NCI-H460 (cell line): ENCODE measurements around the gene PCTP. TPM values are rescaled to one million over a fixed set of nuclear protein-coding genes. Genes with fewer than 3 reads are reported as not detected.

Experiments used
- DNase-seq: peaks from one replicate; pipeline ENCODE4 v3.0.0-alpha.2; 2016; ENCODE audit warnings: low read depth; ENCODE audit errors: extremely low read depth
- total RNA-seq: library from RNA; depleted of rRNA; stranded (reverse); fragments of >200 nt; shearing (Covaris generic); gene quantifications from 2 replicates; pipeline ENCODE4 v1.2.3, GENCODE V29; 2014

PCTP gene
- total RNA-seq, 1 experiment from 2014 or later = 19.8 TPM

DNA sequence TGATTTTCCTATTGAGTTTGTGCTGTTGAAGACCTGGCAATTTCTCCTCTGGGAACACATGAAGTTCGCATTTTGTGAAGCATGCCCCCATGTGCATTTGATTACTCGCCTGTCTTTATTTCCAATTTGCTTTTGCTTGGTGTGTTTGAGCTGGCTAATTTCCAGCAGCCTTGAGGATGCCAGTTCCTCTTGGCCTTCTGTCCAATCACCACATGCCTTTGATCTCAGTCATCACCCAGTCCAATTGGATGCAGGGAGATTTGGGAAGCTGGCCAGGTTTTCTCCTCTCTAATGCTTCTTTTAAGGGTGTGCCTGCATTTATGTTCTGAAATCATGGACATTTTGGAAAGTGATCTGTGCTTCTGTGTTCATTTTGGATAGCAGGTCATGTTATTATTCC lies 24.4 kb upstream of the PCTP start:
- peak; percentile 82 for DNase-seq

DNA sequence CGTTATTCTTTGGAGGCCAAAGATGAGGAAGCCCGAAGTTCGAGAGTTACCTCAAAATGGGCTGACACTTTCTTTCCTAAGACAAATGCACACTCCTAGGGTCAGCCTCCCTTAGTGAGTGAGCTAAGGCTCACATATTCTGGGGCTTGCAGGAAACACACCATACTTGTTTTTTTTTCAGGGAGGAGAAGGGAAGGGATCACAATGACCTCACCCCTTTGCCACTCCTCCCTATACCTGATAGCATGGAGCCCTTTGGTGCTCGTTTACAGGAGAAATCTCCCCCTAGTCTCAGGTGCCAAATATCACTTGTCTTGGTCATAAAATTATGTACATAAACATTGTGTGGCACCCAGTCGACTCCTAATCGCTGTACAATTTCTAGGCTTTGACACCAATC lies 23.6 kb upstream of the PCTP start:
- no peak for DNase-seq

DNA sequence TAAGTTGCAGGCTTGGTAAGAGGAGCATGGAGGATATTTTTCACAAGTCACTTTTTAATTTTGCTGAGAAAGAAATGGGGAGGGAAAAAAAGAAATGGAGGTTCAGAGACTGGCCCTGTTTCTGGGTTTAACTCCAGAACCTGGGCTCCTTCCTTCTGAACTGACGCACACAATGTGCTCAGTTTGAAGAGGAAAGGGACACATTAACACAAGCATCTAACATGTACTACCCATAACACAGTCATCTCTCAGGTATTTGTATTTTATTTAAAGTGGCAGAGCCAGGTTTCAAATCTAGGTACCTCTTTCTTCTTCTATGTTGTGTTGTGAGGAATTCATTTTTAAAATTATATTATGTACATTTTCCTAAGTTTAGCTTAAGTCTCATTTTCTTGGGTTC lies 22.9 kb upstream of the PCTP start:
- no peak for DNase-seq

DNA sequence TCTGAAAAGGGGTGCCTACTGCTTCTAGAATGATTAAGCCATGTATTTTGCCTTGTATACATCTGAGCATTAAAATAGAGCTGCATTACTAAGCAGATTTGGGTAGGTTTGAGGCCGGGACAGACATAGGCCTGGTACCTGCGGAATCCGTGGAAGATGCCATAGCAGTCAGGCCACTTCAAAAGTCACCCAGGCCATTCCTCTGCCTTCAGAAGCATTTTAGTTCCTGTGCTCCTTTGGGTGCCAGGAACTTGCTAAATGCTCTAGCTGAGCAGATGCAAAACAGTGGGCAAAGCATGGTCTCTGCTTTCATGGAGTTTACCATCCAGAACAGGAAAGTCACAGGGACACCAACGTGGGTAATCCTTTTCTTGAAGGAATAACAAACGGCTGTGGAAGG lies 22.5 kb upstream of the PCTP start:
- no peak for DNase-seq

DNA sequence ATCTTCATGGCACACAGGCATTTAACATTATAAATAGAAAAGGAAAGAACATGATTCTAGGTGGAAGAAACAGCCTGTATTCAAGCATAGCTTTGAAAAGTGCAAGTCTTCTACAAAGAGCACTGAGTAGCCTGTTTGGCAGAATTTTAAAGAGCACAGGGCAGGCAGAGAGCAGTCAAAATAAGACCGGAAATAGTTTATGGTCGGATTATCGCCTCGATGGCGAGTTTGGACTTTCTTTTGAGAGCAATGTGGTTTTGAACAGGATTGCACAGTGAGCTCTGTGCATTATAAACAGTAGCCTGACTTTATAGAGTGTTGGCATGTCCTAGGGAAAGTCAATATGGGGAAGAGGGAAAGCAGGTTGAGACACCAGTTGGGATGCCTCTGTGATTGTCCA lies 22.0 kb upstream of the PCTP start:
- DNase-seq = no peak

DNA sequence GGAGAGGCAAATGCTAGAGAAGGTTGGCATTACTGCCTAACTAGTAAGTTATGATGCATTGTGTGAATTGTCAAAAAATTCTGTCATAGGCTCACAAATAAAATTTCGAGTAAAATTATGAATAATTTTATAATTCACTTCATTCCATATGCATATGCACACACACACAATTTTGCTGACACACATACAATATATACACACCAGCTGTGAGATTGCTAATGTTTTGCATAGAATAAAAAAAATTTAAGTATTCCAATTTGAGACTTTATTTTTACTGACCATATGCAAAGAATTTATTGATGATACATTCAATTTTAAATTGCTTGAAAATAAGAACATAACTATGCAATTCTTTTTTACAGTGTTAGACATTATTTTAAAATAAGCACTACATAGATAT lies 21.4 kb upstream of the PCTP start:
- DNase-seq = no peak

DNA sequence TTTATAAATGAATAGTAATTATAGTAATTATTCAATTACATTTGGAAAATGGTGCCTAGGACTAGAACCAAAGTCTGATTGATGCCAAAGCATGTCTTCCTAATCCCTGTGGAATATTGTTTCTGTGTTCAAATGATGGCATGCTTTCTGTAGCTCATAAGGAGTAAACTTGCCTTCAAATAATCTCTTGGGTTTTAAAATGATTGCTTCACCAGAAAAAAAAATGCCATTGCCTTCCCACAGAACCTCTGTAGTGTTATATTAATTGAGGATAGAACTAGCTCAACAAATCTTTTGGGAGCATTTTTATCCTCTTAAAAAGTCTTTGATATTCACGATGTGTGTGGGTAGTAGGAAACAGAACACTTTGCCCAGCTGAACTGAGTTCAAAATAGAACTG lies 20.5 kb upstream of the PCTP start:
- DNase-seq = no peak

DNA sequence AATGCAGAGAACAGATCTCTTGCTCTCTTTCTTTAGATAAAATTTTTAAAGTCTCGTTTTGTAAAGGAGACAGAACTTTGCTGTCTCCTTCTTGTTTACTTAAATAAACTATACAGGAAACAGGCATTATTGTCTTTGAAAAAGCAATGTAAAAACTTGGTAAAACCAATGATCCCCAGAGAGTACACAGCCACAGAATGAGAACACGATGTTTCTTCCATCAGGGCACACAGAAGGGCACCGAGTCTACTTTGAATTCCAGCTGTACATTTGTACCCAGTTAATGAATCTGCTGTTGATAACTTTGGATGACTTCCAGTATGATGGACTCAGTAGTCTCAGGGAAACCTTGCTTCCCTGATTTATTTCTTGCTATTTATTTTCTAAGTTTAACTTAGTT lies 20.0 kb upstream of the PCTP start:
- no peak for DNase-seq

DNA sequence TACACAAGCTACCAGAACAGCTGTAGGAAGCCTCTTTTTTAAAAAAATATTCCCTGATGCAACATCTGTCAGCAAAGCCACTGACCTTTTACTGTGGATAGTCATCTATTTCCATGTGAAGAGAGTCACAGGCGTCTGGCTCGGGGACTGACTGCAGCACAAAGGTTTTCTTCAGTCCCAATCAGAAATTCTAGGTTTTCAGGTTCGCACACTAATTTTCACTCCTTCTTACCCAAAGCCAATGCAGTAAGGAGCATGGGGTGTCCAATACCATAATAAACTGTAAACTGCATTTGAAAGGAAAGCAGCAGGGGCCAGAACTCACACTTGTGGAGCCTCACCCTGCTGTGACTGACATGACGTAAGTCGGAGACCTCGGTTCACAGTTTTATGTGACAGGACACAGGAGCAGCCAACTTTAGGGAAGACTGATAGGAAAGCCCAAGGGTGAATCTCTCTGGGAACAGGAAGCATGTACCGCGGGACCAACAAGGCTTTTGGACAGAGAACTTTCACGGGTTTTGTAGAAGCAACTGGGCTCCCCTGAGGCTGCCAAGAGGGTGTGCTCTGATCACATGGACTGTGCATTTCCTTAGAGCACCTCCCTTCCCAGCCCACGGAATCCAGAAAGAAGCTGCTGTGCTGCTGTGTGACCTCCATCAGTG lies 19.1 kb upstream of the PCTP start:
- peak; percentile 97 for DNase-seq

DNA sequence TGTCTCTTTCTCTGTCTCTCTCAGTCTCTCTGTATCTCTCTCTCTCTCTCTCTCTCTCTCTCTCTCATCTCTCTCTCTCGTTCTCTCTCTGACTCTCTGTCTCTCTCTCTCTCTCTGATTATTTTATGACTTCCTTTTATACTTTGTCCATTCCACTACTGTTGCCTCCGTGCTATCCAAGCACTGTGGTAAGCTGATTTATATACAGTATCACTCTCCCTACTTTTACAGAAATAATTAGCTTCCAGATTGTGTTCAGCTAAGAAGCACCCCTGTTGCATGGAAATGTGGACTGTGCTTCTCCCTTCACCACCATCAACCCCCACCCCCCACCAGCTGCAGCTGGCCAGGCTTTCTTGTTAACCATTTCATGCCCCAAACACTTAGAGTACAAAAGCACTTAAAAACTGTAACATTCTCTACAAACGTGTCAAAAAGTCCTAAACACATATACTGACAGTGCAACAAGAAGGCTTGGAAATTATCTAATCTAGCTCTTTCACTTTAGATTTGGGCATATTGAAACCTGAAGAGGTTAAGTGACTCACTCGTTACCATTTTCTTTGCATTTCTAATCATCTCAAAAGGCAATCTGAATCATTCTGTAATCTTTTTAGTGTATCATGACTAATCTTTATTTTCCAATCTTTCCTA lies 16.6 kb upstream of the PCTP start:
- DNase-seq = no peak

DNA sequence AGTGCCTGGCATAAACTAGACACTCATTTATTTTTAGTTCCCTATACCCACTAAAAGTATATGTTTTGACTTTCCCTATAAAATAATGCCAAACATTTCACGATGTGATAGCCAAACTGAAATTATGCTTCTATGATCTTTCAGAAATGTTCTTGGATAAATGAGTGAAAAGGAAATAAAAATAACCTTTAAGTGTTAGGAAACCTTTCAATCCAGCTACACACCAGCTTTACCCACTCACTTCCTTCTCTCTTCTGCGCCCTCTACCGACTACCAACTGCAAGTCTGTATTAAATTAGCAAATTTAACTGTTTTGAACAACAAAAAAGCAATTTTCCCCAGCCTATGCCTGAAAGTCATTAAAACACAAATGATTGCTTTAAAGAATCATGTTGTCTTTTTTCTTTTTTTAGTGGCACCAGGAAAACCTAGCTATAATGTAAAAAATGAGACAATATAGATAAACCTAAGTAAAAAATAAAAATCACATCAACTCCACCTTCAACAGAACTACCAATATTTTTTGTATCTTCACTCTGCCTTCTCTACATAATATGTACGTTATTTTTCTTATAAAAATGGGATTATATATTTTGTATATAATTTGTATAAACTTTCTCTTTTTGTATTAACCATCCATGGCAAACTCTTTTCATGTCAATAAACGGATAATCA lies 15.0 kb upstream of the PCTP start:
- DNase-seq = peak; percentile 73

DNA sequence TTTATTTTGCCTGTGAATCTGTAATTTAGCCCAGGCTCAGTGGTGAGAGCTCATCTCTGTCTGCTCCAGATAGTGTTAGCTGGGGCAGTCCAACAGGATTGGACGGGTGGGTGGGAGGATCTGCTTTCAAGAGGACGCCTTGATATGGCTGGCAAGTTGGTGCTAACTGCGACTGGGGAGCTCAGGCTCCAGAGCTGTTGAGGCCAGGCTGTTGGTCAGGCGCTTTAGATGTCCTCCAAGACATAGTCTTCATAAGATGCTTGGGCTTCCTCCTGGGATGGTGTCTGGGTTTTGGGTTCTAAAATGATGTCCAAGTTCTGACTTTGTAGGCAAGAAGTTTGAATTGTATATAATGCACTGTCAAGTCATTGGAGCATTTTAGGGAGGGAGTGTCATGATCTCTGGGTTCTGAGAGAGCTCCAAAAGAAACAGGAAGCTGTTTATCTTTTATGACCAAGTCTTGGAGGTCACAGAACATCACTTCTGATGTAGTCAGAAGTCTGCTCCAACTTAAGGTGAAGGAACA lies 12.8 kb upstream of the PCTP start:
- no peak for DNase-seq

DNA sequence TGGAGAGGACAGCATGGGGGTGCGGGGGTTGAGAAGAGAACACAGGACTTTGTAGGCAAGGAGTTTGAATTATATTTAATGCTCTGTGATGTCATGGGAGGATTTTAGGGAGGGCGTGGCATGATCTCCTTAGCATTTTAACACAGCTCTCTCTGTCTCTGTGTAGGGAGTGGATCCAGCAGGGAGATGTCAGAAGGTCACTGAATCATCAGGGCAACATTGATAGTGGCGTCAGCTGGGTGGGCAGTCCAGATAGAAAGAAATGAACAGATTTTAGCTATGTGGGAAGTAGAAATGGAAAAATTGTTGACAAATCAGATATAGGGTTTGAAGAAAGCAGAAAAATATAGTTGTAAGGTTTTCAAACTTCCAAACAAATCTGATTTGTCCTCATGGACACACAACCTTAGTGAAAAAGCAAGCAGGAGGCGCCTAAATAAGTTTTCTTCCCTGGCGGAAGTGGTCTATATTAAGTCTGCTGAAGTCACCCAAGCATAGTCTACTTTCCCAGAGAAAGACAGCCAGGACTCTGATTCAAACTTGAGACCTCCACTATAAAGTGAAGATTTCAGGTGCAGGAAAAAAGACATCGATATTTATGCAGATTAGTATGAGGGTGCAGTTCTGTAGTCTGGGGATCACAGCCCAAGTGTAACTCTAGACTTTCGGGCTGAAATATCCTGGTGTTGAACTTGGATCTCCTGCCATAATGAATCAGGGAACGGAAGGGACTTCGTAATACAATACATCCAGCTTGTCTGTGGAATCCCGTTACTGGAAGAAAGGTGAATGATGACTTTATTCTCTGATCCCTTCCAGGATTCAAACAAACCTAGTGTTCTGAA lies 10.1 kb upstream of the PCTP start:
- DNase-seq = no peak

DNA sequence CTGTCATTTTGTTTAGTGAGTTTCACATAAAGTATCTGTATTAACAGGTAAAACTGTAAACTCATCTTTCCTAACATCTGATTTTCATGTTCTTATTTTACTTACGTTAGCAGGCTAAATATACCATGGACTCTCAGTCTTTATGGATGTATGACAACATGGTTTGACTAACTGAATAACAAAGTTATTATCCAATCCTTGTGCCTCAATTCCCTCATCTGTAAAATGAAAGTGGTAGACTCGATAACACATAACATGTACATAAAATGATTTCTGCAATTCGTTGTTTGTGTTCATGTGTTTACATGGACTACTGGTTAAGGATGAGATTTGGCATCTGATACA lies 9.5 kb upstream of the PCTP start:
- no peak for DNase-seq

DNA sequence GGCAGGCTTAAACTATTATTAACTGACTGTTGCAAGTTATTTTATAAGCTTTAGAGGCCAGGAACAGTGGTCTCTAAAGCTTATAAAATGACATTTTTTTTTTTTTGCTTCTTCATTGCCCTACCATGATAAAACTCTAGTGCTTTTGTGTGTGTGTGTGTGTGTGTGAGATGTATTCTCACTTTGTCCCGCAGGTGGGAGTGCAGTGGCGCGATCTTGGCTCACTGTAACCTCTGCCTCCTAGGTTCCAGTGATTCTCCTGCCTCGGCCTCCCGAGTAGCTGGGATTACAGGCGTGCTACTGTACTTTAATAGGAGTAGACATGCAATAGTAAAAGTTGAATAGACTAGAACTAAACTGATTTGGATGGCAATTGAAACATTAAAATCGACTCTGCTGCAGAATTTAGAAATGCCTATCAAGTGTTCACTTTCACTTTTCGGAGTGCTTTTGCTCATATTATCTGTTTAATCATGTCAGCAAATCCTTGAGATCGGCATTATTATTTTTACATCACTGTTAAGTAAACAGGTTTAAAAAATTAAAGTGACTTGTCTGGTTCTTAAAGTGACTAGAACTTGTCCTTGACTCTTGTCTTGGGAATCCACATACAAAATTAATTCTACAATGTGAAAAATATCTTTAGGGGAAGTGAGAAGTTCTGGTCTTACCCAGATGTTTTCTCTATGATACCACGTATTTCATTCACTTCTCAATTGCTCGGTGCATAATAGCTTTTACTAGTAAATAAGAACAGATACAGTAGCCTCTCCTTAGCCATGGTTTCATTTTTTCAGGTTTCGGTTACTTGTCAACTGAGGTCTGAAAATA lies 8.4 kb upstream of the PCTP start:
- DNase-seq = no peak

DNA sequence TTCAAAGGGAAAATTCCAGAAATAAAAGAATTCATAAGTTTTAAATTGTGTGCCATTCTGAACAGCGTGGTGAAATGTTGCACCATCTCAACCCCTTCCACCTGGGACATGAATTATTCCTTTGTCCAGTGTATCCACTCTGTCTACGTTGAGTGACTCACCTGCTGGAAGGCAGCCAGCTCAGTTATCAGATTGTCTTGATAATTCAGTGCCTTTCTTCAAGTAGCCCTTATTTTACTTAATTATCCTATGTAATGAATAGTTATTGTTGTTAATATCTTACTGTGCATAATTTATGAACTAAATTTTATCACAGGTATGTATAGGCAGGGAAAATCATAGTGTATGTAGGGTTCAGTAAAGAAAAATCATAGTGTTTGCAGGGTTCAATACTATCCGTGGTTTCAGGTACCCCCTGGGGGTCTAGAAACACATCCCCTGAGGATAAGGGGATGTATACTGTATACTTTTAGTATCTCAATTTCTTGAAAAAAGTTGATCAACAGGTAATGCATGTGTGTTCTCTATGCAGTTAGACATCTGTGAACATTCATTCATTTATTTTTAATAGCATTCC lies 7.7 kb upstream of the PCTP start:
- no peak for DNase-seq

DNA sequence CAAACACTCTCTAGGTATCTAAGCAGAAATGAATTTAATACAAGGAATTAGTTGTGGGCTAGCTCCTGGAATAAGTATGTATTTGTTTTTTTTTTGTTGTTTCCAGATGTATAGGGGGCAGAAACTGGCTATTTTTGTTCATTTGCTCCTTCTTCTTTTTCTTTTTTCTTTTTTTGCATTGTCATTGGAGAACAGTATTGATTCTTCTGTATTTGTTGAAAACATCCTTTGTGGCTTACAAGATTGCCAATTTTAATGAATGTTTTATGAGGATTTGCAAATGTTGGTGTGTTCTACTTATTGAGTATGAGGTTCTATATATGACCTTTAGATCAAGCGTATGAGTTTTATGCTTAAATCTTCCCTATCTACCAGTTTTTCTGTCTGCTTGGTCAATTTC lies 5.6 kb upstream of the PCTP start:
- no peak for DNase-seq

DNA sequence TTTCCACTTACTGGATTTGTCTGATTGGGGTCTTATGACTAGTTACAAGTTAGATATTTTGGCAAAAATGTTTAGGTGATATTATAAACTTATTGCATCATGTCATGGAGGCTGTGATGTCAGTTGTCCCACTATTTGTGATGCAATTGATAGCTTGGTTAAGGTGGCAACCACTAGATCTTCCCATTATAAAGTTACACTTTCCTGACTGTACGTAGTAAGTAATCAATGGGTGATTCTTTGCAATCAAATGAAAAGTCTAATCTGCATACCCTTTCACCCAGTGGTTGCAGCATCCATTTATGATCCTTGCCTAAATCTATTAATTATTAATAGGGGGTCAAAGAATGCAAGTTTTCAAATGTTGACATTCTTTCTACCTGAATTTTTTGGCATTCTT lies 4.4 kb upstream of the PCTP start:
- no peak for DNase-seq

DNA sequence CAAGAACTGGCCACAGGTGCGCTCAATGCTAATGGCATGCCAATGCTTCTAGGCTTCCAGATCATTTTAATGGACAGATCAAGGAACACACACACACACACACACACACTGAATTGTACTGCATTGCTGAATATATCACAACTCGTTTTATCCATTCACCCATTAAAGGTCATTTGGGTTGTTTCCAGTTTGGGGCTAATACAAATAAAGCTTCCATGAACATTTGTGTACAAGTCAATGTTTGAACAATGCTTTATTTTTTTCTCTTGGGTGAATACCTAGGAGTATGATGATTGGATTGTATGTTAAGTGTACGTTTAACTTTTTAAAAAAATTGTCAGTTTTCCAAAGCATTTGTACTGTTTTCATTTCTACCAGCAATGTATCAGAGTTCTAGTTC lies 3.6 kb upstream of the PCTP start:
- DNase-seq = no peak

DNA sequence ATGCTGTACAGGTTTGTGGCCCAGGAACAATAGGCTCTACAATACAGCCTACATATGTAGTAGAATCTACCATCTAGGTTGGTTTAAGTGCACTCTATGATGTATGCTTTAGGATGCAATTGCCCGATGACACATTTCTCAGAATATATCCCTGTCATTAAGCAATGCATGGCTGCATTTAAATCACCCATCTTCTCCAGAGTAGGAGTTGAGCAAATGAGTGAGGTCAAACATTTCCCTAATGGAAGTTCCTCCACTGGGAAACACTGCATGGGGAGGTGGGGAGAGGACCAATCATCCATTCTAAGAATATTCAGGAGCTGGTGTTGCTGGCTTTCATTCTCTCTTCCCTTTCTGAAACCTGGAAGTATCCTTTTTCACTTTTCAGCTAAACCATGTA lies 2.0 kb upstream of the PCTP start:
- no peak for DNase-seq
